ENCODE results near the gene GPAT2.
A peak's percentile ranks its signal among the peaks of the same experiment; 100 is the strongest.
"Not testable (repeated sequence)": the region's sequence is repeated elsewhere in the genome, so short reads cannot be mapped to it uniquely, and the experiment has no call there.

Gene GPAT2

DNA sequence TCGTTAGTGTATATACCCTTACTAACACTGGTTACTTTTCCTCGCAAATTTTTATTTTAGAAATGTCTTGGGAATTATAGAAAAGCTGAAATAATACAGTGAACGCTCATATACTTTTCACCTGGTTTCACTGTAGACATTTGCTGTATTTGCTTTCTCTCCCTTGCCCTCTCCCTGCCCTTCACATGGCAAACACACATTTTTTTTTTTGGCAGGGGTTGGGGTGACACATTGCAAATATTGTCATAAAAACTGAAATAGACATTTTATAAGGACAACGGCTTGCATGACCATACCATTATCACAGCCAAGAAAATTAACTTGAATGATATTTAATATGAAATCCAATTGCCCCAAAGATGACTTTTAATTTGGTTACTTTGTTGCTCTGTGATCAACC is 18.4 kb downstream of the GPAT2 start:
- H3K36me3 ChIP-seq (ENCODE audit: control insufficient read depth in 1 of 2, insufficient read depth in 2 of 2, low read length in 2 of 2); DNase-seq; H2BK12ac ChIP-seq (ENCODE audit: low read length); H2AFZ ChIP-seq (ENCODE audit: insufficient read depth, low read length, poor library complexity); H3K4me1 ChIP-seq (ENCODE audit: control insufficient read depth in 1 of 2, insufficient read depth in 2 of 2, low read length in 2 of 2); H3K18ac ChIP-seq (ENCODE audit: low read length); H3K79me1 ChIP-seq (ENCODE audit: low read length); H3K79me2 ChIP-seq (ENCODE audit: control insufficient read depth, insufficient read depth, low read length, poor library complexity); H3K4ac ChIP-seq (ENCODE audit: low read depth, low read length); H3K4me3 ChIP-seq (ENCODE audit: low read depth, low read length); H2BK120ac ChIP-seq (ENCODE audit: insufficient read depth, low read length, poor library complexity); H4K12ac ChIP-seq (ENCODE audit: low read depth, low read length); H3K27ac ChIP-seq (ENCODE audit: low read depth, low read length); H3K27me3 ChIP-seq (ENCODE audit: insufficient read depth, low read length); H4K91ac ChIP-seq (ENCODE audit: low read depth, low read length); H2AK5ac ChIP-seq (ENCODE audit: low read length); H2BK5ac ChIP-seq (ENCODE audit: low read depth, low read length, poor library complexity); H3K14ac ChIP-seq (ENCODE audit: low read length); H3K9me3 ChIP-seq (ENCODE audit: insufficient read depth, low read depth, low read length); H4K8ac ChIP-seq (ENCODE audit: low read depth, low read length); H3K4me2 ChIP-seq (ENCODE audit: low read length); H3K9ac ChIP-seq (ENCODE audit: low read length); H3K23ac ChIP-seq (ENCODE audit: low read length): not testable (repeated sequence)
- no CpG with 5 or more reads among the region's 4 CpGs for WGBS (ENCODE audit: extremely low coverage, insufficient coverage, insufficient read length)

DNA sequence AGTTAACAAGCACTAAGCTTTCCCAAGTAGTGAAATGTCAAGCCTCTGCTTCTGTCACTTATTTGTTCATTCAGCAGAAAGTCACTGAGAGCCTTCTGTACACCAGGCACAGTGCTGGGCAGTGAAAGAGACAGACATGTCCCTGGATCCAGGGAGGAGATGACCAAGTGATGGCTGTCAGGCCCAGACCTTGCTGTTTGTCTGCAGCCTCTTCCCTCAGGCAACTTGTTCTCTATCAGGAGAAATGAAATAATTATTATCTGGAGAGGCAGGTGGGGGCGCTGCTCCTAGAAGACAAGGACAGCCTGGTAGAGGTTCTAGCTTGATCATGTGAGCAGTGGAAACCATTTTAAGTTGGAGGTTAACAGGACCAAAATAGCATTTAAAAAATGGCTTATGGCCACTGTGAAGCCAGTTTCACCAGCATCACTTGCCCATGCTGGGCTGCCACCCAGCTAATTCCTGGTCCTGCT is 21.9 kb downstream of the GPAT2 start:
- not testable (repeated sequence) for H3K14ac ChIP-seq (ENCODE audit: low read length); H4K12ac ChIP-seq (ENCODE audit: low read depth, low read length); H3K23ac ChIP-seq (ENCODE audit: low read length); H2BK120ac ChIP-seq (ENCODE audit: insufficient read depth, low read length, poor library complexity); H3K4ac ChIP-seq (ENCODE audit: low read depth, low read length); H3K27me3 ChIP-seq (ENCODE audit: insufficient read depth, low read length); H3K27ac ChIP-seq (ENCODE audit: low read depth, low read length); H2BK12ac ChIP-seq (ENCODE audit: low read length); H3K79me2 ChIP-seq (ENCODE audit: control insufficient read depth, insufficient read depth, low read length, poor library complexity); H2BK5ac ChIP-seq (ENCODE audit: low read depth, low read length, poor library complexity); H3K9me3 ChIP-seq (ENCODE audit: insufficient read depth, low read depth, low read length); H3K36me3 ChIP-seq (ENCODE audit: control insufficient read depth in 1 of 2, insufficient read depth in 2 of 2, low read length in 2 of 2); H2AK5ac ChIP-seq (ENCODE audit: low read length); H3K18ac ChIP-seq (ENCODE audit: low read length); H3K4me2 ChIP-seq (ENCODE audit: low read length); H3K4me1 ChIP-seq (ENCODE audit: control insufficient read depth in 1 of 2, insufficient read depth in 2 of 2, low read length in 2 of 2); H4K91ac ChIP-seq (ENCODE audit: low read depth, low read length); H3K9ac ChIP-seq (ENCODE audit: low read length); H2AFZ ChIP-seq (ENCODE audit: insufficient read depth, low read length, poor library complexity); H3K79me1 ChIP-seq (ENCODE audit: low read length); DNase-seq; H3K4me3 ChIP-seq (ENCODE audit: low read depth, low read length); H4K8ac ChIP-seq (ENCODE audit: low read depth, low read length)
- WGBS (ENCODE audit: extremely low coverage, insufficient coverage, insufficient read length) = no CpG with 5 or more reads among the region's 1 CpG

DNA sequence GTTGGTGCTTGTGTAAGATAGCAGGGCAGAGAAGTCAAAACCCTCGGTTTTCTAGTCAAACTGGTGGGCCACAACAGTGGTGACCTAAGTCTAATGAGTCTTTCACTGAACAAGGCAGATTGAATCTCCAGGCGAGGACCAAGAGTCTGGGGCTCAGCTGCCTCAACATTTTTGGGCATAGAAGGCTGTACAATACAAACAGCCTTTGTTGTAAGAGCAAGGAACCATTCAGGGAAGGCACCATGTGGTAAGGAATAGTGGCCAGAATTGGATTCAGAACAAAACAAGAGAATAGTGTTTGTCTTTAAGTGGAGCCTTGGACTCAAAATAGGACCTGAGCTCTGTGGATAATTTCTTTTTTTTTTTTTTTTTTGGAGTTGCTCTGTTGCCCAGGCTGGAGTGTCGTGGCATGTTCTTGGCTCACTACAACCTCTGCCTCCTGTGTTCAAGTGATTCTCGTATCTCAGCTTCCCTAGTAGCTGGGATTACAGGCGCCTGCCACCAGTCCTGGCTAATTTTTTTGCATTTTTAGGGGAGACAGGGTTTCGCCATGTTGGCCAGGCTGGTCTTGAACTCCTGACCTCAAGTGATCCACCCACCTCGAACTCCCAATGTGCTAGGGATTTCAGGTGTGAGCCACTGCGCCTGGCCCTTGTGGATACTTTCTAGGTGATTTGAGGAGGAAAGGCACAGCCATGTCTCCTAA is 22.5 kb downstream of the GPAT2 start:
- no CpG with 5 or more reads among the region's 8 CpGs for WGBS (ENCODE audit: extremely low coverage, insufficient coverage, insufficient read length)
- not testable (repeated sequence) for H2BK5ac ChIP-seq (ENCODE audit: low read depth, low read length, poor library complexity); H4K12ac ChIP-seq (ENCODE audit: low read depth, low read length); H3K18ac ChIP-seq (ENCODE audit: low read length); H3K79me2 ChIP-seq (ENCODE audit: control insufficient read depth, insufficient read depth, low read length, poor library complexity); H3K79me1 ChIP-seq (ENCODE audit: low read length); H3K36me3 ChIP-seq (ENCODE audit: control insufficient read depth in 1 of 2, insufficient read depth in 2 of 2, low read length in 2 of 2); H3K4me3 ChIP-seq (ENCODE audit: low read depth, low read length); DNase-seq; H2AFZ ChIP-seq (ENCODE audit: insufficient read depth, low read length, poor library complexity); H3K23ac ChIP-seq (ENCODE audit: low read length); H3K4ac ChIP-seq (ENCODE audit: low read depth, low read length); H2AK5ac ChIP-seq (ENCODE audit: low read length); H3K4me2 ChIP-seq (ENCODE audit: low read length); H3K27ac ChIP-seq (ENCODE audit: low read depth, low read length); H2BK12ac ChIP-seq (ENCODE audit: low read length); H3K27me3 ChIP-seq (ENCODE audit: insufficient read depth, low read length); H4K91ac ChIP-seq (ENCODE audit: low read depth, low read length); H3K9ac ChIP-seq (ENCODE audit: low read length); H3K14ac ChIP-seq (ENCODE audit: low read length); H3K4me1 ChIP-seq (ENCODE audit: control insufficient read depth in 1 of 2, insufficient read depth in 2 of 2, low read length in 2 of 2); H2BK120ac ChIP-seq (ENCODE audit: insufficient read depth, low read length, poor library complexity); H4K8ac ChIP-seq (ENCODE audit: low read depth, low read length); H3K9me3 ChIP-seq (ENCODE audit: insufficient read depth, low read depth, low read length)

DNA sequence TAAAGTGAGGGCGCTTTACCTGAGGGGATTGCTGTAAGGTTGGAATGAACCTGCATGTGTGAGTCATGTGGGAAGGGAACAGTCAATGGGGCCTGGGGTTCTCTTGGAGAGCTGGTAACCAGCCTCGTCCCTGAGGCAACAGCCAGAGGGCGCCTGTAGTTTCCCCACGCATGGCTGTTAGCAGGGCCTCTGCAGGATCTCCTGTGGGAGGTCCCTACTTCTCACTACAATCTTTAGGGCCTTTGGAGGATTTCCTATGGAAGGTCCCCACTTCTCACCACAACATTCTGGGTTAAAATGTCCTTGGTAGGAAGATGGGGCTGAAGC is 23.6 kb downstream of the GPAT2 start:
- peak; percentile 57 to 71 for DNase-seq
- not testable (repeated sequence) for H2AK5ac ChIP-seq (ENCODE audit: low read length); H3K4ac ChIP-seq (ENCODE audit: low read depth, low read length); H3K23ac ChIP-seq (ENCODE audit: low read length); H3K36me3 ChIP-seq (ENCODE audit: control insufficient read depth in 1 of 2, insufficient read depth in 2 of 2, low read length in 2 of 2); H3K14ac ChIP-seq (ENCODE audit: low read length); H3K79me2 ChIP-seq (ENCODE audit: control insufficient read depth, insufficient read depth, low read length, poor library complexity); H3K4me2 ChIP-seq (ENCODE audit: low read length); H4K12ac ChIP-seq (ENCODE audit: low read depth, low read length); H2AFZ ChIP-seq (ENCODE audit: insufficient read depth, low read length, poor library complexity); H3K4me1 ChIP-seq (ENCODE audit: control insufficient read depth in 1 of 2, insufficient read depth in 2 of 2, low read length in 2 of 2); H3K18ac ChIP-seq (ENCODE audit: low read length); H2BK5ac ChIP-seq (ENCODE audit: low read depth, low read length, poor library complexity); H3K79me1 ChIP-seq (ENCODE audit: low read length); H2BK120ac ChIP-seq (ENCODE audit: insufficient read depth, low read length, poor library complexity); H3K27ac ChIP-seq (ENCODE audit: low read depth, low read length); H3K9ac ChIP-seq (ENCODE audit: low read length); H4K91ac ChIP-seq (ENCODE audit: low read depth, low read length); H3K9me3 ChIP-seq (ENCODE audit: insufficient read depth, low read depth, low read length); H3K4me3 ChIP-seq (ENCODE audit: low read depth, low read length); H4K8ac ChIP-seq (ENCODE audit: low read depth, low read length); H2BK12ac ChIP-seq (ENCODE audit: low read length); H3K27me3 ChIP-seq (ENCODE audit: insufficient read depth, low read length)
- no CpG with 5 or more reads among the region's 4 CpGs for WGBS (ENCODE audit: extremely low coverage, insufficient coverage, insufficient read length)
